NCI-H2227 treated with DMSO at 0.1 percent for 48 hours (cell line): Measurements from ENCODE around the gene LOXL3.

ENCODE experiments used
- DNase-seq: peaks from one replicate; lab custom pipeline; 2025; lab: John Stamatoyannopoulos, UW

Gene LOXL3, protein sequence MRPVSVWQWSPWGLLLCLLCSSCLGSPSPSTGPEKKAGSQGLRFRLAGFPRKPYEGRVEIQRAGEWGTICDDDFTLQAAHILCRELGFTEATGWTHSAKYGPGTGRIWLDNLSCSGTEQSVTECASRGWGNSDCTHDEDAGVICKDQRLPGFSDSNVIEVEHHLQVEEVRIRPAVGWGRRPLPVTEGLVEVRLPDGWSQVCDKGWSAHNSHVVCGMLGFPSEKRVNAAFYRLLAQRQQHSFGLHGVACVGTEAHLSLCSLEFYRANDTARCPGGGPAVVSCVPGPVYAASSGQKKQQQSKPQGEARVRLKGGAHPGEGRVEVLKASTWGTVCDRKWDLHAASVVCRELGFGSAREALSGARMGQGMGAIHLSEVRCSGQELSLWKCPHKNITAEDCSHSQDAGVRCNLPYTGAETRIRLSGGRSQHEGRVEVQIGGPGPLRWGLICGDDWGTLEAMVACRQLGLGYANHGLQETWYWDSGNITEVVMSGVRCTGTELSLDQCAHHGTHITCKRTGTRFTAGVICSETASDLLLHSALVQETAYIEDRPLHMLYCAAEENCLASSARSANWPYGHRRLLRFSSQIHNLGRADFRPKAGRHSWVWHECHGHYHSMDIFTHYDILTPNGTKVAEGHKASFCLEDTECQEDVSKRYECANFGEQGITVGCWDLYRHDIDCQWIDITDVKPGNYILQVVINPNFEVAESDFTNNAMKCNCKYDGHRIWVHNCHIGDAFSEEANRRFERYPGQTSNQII

DNA sequence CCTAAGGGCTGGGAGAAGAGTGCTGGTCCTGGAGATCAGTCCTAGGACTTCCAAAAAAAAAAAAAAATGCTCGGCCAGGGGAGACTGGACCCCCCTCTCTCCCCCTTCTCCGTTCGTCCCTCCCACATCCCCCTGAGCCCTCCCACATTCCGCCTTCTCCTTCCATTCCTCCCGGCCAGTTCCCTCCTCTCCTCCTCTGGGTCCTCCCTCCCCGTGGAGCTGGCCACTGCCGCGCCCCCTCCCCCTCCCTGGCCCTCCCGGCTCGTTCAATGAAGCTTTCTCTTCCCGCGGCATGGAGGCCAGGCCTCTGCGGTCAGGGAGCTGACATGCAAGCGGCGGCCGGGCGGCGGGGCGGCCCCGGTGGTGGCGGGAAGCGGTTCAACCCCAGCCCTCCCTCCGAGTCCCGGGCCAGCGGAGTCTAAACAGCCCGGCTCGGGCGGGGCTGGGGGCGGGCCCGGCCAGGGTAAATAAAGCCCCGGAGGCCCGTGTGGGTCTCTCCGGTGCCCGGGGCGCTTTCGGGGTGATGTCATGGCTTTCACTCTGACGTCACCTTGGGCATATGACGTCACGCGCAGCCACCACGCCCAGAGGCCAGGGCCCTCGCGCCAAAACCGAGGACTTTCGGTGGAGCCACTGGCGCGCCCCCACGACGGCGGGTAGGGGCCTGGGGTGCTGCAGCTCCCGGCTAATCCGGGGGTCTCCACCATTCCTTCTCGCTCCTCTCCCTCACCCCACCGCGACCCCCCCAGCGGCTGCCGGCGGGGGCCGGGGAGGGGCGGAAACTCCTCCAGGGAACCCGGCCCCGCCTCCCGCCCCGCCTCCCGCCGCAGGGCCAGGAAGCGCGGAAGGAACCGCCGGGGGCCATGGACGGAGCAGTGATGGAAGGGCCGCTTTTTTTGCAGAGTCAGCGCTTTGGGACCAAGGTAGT is at the start of gene LOXL3, which contains the start of gene DOK1:
TSS of gene LOXL3 (minus strand) at position 51 of the 928 bp plus-strand sequence. CDS start 1,308 bp downstream, outside the sequence.
TSS of gene DOK1 (plus strand) at position 829 of the 928 bp plus-strand sequence. CDS start at position 864, 35 bp downstream.
- peak; percentile 85 for DNase-seq

DNA sequence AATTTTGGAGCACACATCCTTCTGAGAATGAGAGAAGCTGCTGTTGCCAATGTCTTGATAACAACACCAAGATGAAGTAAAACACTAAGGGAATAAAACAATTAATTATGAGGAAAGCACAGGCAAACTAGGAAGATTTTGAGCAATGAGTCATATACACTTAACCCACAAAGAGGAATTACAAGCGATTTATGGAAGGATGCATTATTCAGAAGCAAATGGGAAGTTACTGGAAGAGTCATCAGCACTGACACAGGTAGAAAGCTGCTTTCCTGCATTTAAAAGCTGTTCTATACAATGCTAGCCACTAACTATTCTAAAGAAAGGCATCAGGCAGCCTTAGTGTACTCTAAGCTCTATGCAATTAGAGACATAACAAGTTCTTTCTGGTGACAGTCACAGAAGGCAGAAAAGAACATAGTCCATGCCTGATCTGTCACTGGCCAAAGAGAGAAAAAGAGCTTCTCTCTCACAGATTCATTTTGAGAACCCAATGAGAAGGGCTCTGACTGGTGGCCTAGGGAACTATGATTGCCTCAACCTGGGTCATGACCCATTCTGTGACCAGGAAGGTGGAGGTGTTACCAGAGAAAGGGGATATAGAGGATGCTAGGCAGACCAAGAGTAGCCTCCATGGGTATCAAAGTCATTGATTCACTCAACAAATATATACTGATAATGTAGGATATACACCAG is 49.0 kb upstream of the LOXL3 start:
- no peak for DNase-seq

DNA sequence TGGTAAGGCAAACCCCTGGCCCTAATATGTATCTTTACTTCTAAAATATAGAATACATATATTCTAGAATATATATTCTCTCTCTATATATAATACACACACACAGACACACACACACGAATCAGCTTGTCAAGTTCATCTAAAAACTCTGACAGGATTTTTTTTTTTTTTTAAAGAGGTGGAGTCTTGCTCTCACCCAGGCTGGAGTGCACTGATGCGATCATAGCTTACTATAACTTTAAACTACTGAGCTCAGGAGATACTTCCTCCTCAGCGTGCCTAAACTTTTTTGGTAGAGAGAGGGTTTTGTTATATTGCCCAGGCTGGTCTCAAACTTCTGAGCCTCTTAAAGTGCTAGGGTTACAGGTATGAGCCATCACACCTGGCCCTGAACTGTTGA is 45.9 kb upstream of the LOXL3 start:
- no peak for DNase-seq

DNA sequence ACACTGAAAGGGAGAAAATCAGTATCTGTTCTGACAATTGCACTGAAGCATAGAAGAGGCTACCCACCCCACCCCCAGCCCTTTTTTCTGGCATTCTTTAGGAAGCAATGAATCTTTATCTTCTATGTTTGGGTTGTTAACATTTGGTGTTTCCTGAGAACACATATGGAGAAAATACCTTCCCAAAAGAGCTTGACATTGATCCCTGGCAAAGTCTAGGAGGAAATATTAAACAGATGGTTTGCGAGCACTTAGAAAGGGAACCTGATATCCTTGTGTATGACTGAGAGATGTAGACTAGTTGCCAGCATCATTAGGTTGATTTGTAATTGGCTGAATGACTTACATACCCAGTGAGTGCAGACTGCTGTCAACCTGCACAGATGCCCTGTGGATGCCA is 43.7 kb upstream of the LOXL3 start:
- no peak for DNase-seq

DNA sequence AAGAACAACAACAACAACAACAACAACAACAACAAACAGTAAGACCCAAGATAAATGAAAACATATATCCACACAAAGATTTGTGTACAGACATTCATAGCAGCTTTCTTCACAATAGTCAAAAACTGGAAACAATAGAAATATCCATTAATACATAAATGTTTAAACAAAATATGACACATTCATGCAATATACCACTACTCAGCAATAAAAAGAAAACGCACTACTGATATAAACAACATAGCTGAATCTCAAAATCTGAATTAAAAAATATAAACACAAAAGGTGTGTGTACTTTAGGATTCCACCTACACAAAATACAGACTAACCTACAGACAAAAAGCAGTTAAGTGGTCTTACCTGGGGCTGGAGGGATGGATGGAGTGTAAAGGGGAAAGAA is 42.8 kb upstream of the LOXL3 start:
- DNase-seq: no peak

DNA sequence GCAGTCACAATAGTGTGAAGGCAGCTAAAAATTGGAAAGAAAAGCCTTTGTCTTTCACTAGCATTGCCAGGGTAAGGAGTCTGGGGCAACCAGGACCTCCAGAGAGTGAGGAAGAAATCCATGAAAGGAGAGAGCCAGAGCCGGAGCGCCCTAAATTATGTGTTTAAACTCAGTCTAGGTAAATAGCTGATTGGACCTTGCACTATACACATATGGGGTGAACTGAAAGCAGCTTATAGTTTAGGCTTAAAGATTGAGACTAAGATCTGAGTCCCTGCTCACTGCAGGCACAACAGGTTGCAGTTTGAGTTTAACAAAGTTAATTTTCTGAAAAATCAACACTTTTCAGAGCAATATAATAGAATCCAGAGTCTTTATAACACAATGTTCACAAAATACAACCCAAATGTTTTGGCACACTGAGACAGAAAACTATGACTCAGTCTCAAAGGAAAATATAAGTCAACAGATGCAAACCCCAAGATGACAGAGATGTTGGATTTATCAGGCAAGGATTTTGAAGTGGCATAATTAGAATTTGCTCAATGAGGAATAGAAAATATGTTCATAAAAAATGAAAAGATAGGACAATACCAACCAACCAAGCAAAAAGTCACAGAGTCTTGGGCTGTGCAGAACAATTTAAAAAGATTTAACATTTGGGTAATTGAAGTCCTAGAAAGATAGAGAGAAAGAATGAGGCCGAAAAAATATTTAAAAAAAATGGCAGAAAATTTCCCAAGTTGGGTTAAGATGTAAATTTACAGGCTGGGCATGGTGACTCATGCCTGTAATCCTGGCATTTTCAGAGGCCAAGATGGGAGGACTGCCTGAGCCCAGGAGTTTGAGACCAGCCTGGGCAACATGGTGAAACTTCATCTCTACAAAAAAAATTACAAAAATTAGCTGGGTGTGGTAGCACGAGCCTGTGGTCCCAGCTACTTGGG is 40.4 kb upstream of the LOXL3 start:
- DNase-seq: no peak

DNA sequence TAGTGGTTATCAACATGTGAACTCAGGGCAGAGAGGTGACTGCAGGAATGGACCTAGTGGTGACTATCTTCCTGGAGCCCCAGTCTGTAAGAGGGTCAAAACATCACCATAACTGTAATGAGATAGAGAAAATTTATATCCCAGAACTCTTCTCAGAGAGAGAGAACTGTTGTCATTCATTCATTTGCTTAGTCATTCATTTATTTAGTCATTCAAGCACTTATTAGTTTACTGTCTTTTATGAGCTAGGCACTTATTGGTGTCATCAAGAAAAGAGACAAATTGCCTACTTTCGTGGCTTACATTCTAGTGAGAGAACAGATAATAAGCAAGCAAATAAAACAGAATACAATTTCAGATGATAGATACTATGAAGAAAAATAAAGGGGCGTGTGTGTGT is 34.9 kb upstream of the LOXL3 start:
- DNase-seq: no peak

DNA sequence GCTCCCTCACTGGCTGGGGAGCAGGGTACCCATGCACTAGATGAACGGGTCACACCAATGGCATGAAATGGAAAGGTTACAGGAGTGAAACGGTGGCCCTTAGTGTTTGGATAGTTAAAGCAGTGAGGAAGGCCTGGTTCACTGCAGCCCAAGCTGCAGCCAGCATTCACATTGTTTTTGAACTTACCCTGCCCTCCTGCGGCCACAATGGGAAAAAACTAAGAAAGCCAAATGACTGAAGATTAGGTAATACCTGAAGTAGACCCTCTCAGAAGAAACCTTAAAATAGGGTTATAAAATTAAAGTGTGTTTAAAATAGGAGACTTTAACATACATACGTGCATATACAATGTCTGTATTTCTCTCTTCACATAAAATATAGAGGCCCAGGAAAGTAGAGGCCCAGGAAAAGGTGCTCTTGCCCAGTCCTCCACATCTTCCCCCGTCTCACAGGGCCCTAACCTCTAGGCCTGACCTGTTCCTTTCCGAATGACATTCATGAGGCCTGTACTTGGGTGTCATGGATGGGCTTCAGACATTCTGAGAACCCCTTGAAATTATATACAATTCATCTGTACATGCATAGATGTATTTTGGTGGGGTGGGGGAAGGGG is 34.0 kb upstream of the LOXL3 start:
- peak; percentile 84 for DNase-seq

DNA sequence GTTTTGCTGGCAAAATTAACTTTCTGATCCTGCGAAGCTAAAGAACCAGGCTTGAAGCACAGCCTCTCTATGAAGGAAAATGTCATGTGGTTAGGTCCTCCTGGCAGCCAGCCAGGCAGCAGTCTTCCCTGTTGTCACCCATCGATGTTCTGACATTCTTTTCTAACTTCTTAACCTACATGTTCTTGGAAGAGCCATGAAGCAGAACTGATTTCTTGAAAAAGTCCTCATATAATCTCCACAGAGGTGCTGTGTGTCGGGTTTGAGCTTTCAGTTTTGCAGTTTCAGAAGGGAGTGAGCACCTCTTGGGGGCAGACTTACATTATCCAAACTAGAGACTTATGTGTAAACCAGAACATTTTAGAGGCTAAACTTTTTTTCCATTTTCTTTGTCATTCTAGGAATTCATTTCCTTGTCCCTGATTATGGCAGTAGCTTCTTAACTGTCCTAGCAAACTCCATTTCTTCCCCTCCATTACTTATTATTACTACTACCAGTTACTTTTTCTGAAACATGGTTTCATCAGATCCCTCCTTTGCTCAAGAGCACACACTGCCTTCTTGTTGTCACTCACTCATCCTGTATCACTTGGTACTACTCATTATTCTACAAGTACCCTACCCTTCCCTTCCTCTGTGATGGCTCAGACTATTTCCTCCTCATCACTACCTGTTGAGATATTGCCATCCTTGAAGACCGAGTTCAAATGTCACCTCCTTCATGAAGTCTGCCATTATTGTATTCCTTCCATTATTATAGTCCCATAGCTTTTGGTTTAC is 31.9 kb upstream of the LOXL3 start:
- no peak for DNase-seq

DNA sequence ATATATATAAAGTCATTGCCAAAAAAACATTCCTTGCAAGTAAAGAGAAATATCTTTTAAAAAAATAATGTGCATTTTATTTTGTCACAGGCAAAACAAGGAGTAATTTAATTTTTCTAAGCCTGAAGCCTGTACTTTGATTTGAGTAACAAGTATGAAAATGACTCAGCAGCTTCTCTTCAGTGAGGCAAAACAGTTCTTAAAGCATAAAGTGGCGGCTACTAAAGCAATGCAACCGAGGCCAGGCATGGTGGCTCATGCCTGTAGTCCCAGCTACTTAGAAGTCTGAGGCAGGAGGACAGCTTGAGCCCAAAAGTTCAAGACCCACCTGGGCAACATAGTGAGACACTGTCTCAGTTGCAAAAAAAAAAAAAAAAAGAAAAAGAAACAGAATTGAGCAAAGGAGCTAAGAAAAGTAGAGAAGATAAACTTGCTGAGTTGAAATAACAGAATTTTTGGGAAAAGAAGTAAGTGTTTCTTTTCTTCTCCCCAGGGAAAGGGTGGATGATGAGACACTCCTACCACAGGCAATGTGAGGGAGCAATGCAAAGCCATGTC is 30.4 kb upstream of the LOXL3 start:
- DNase-seq: no peak

DNA sequence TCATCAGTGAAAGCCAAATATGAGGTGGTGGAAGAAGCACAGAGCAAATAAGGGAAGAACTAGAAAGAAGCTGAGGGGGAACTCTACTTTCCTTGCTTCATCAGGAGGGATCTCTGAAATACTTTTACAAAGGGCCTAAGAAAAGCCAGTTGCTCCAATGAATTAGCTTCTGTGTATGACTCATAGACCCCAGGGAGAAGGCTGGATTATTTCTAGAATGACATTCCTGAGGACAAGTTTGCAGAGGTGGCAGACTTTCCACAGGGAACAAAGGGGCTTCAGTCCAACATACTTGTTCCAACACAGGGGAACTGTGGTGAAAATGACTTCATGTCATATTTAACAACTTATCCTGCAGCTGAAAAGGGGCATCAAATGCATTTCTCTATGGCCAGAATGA is 29.8 kb upstream of the LOXL3 start:
- no peak for DNase-seq

DNA sequence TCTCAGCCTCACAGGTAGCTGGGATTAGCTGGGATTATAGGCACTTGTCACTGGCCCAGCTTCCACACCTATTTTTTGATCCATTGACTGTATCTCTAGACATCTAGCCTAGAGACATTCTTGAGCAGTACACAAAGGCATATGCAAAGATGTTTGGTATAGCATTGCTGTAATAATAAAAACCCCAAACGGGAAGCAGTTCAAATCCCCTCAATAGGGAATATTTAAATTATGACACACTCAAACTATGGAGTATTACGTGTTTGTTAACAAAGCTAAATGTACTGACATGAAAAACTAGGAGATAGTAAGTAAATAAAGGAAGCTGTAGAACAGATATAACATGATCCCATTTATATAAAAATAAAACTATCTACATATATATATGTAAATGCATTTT is 28.4 kb upstream of the LOXL3 start:
- no peak for DNase-seq

DNA sequence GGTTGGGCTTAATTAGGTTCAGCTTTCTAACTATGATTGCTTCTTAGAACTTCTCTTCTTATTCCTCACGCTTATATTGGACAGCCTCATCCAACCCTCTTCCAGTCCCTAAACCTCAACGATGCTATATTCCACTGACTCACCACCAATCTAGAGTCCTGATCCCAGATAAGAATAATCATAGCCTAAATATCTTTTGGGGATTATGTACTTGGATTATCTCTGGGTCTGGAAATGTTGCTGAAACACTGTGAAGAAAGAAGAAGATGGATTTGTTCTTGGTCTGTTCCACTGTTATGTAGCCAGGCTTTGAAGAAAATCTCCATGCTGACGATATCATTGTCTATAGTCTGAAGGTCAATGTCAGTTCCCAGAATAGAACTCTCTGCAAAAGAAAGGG is 27.7 kb upstream of the LOXL3 start:
- no peak for DNase-seq

DNA sequence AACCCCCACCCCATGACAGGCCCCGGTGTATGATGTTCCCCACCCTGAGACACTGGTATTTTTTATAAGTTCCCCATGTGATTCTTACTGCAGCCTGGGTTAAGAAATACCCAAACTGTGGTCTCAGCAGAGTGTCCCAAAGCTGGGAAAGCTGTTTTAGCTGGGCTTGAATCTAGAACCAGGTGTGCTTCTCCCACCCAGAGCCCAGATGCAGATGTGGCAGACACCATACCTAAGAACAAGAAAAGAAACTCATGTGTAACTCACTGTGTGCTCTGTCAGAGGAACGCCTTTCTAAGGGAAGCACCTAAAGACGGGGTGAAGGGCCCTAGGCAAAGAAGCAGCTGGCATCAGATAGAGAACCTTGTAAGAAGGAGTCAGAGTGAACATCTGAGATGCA is 24.7 kb upstream of the LOXL3 start:
- no peak for DNase-seq

DNA sequence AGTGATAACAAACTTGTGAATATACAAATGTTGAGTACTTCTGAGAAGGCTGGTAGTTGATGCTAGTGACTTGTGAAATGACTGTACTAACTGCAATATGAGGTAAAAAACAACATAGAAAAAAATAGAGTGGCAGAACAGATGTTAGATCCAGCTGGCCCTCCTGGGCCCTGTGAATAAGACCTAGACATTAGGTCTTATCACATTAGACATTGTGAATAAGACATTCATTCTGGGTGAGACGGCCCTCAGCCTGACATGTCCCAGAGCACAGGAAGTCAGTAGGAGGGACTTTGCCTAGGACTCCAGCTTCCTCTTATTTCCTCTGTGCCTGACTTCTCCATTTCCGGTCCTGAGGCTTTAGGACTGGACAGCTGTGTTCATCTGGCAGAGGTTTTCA is 23.7 kb upstream of the LOXL3 start:
- DNase-seq: no peak

DNA sequence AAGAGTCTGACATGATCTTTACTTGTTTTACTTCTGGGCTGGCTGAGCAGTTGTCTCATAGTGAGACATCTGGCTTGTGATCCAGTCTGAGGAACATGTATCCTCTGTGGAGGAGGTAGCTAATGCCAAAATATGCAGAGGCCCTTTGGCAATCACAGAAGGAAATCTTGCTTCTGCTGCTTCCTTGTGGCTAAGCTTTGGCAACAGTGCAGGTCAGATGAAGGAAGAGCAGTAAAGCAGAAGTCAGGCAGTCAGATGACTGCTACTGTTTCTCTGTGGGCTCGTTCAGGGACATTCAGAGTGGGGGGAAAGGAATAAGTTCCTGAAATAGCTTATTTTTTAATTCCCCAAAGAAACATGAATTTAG is 23.1 kb upstream of the LOXL3 start:
- no peak for DNase-seq

DNA sequence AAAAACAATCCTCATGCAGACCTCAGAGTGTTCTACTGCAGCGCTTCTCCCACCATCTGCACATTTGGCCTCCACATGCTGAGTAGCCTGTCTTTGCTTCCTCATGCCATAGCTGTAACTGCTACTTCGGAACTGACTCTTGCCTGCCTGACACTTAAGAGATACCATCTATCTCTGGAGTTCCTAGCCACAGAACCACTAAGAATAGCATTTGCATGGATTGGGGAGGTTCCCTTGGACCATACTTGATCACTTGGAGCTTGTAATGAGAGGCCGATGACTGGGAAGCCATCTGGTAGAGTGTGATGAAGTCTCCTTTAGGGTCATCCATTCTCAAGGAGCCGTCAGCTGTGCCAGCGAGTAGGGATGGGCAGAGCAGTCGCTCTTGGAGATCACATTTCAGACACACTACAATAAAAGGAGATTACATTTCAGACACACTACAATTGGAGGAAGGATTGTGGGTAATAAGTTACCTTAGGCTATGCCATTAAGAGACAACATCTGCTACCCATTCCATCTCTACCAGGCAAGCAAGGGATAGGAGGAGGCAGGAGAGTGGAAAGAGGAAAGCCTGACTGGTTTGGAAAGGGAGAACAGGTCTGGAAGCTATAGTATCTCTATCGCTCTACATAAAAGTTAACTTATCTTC is 22.6 kb upstream of the LOXL3 start:
- no peak for DNase-seq

DNA sequence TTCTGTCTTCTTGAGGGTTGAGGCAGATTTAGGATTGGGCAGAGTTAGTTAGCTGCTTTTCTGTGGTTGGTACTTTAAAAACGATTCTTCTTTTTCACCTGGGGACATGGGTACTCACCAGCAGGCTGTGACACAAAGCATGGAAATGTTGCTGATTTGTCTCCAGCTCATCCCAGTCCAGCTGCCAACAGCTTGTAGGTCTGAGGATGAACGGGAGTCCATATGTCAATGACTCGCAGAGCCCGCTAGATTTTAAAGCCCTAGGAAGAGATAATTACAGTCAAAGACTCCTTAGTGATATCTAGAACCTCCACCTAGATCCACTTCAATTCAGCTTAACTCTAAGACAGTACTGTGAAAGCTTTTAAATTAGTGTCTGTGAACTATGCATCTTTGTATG is 21.6 kb upstream of the LOXL3 start:
- no peak for DNase-seq
